Spleen (tissue), 7 donors: Measurements from ENCODE around the gene ENDOV.

Source experiments
- POLR2A ChIP-seq, 3 donors: fragments of 450-650 bp; IDR thresholded peaks; one replicate each; pipeline ENCODE4 v1.5.1; 2017; ENCODE audit warnings: antibody characterized with exemption in 3 of 3, mild to moderate bottlenecking in 1 of 3
- POLR2AphosphoS5 ChIP-seq, 3 donors: sonication (generic); formaldehyde crosslinking; IDR thresholded peaks; one replicate each; pipeline ENCODE4 v1.5.1; 2017; ENCODE audit warnings: antibody characterized with exemption in 3 of 3
- TF ChIP-seq, protein P1 (sequence below), 11 experiments: fragments of 200-600 bp in 7 of 11; fragments of 450-650 bp in 4 of 11; sonication (generic) in 4 of 11; IDR thresholded peaks in 8 of 11; conservative IDR thresholded peaks in 3 of 11; 1 replicate in 7 of 11; 2 replicates in 4 of 11; pipeline versions ENCODE4 v1.4.0 to v1.8.0; 2016 to 2021; ENCODE audit warnings: antibody characterized with exemption in 11 of 11, inconsistent platforms in 4 of 11, mild to moderate bottlenecking in 1 of 11
- donor health status: DM: no; HTN: no; CAD: no; lungs with moderate emphysema.
- donor health status: DM: no; HTN: no; CAD: no.
- donor health status: DM: no; HTN: no; CAD: no.

DNA sequence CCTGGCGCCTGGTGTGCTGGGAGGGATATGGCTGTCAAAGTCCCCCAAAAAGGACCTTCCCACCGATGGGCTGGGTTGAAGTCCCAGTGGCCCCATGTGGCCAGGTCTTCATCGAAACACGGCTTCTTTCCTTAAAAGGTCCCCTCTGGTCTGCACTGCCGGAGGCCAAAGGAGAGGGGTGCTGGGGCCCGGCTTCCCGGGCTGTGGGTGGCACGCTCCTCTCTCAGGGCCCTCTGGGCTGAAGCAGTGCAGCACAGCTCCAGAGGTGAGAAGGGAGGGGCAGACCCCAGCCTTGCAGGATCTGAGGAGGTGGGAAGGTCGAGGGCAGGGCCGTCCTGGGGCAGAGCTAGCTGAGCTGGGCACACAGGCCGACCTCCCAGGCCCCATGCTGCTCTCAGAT lies 54.7 kb downstream of the ENDOV start:
- TF ChIP-seq POLR2AphosphoS5 (IDR thresholded peaks at IDR 0.05) (no peak), POLR2A (IDR thresholded peaks at IDR 0.05) (no peak)
- TF ChIP-seq, protein P1, sequence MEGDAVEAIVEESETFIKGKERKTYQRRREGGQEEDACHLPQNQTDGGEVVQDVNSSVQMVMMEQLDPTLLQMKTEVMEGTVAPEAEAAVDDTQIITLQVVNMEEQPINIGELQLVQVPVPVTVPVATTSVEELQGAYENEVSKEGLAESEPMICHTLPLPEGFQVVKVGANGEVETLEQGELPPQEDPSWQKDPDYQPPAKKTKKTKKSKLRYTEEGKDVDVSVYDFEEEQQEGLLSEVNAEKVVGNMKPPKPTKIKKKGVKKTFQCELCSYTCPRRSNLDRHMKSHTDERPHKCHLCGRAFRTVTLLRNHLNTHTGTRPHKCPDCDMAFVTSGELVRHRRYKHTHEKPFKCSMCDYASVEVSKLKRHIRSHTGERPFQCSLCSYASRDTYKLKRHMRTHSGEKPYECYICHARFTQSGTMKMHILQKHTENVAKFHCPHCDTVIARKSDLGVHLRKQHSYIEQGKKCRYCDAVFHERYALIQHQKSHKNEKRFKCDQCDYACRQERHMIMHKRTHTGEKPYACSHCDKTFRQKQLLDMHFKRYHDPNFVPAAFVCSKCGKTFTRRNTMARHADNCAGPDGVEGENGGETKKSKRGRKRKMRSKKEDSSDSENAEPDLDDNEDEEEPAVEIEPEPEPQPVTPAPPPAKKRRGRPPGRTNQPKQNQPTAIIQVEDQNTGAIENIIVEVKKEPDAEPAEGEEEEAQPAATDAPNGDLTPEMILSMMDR (IDR thresholded peaks at IDR 0.05 in 8 of 11, conservative IDR thresholded peaks at IDR 0.05 in 3 of 11): no peak
